Esophagus squamous epithelium (tissue), 5 donors: Measurements from ENCODE around the gene FLYWCH1. TPM values are rescaled to one million over a fixed set of nuclear protein-coding genes. Genes with fewer than 3 reads are reported as not detected.
A peak's percentile ranks its signal among the peaks of the same experiment; 100 is the strongest.

Experiments
- DNase-seq: peaks from one replicate; lab custom pipeline; 2025; lab: John Stamatoyannopoulos, UW
- H3K27ac ChIP-seq, 4 donors: fragments of 200-600 bp; sonication (generic); one replicate each; pipeline ENCODE4 v1.5.1; 2016 to 2019; ENCODE audit warnings: mild to moderate bottlenecking in 1 of 4
- H3K27me3 ChIP-seq, 4 donors: fragments of 200-600 bp; sonication (generic); 1 replicate in 3 of 4; 2 replicates in 1 of 4; pipeline versions ENCODE4 v1.5.1 to v1.6.0; 2017 to 2021; ENCODE audit warnings: antibody characterized with exemption in 1 of 4
- H3K36me3 ChIP-seq, 3 donors: fragments of 200-600 bp; sonication (generic); one replicate each; pipeline ENCODE4 v1.5.1; 2016 to 2019
- H3K4me1 ChIP-seq, 3 donors: fragments of 200-600 bp; sonication (generic); one replicate each; pipeline ENCODE4 v1.5.1; 2017 to 2019
- H3K4me3 ChIP-seq, 4 donors: fragments of 200-600 bp; sonication (generic); 1 replicate in 3 of 4; 2 replicates in 1 of 4; pipeline ENCODE4 v1.5.1; 2016 to 2019; ENCODE audit warnings: mild to moderate bottlenecking in 2 of 4, moderate library complexity in 1 of 4
- H3K9me3 ChIP-seq, 3 donors: fragments of 200-600 bp; sonication (generic); one replicate each; pipeline ENCODE4 v1.5.1; 2016 to 2019
- CTCF ChIP-seq, 6 experiments: fragments of 450-650 bp in 4 of 6; fragments of 200-600 bp in 2 of 6; sonication (generic) in 2 of 6; IDR thresholded peaks; one replicate each; pipeline ENCODE4 v1.5.1; 2016 to 2019; ENCODE audit warnings: antibody characterized with exemption in 6 of 6, mild to moderate bottlenecking in 4 of 6, moderate library complexity in 4 of 6
- POLR2A ChIP-seq, 4 donors: fragments of 450-650 bp; IDR thresholded peaks; one replicate each; pipeline ENCODE4 v1.6.1; 2017; ENCODE audit warnings: antibody characterized with exemption in 4 of 4, mild to moderate bottlenecking in 4 of 4, moderate library complexity in 3 of 4
- WGBS, 2 donors: methylation state at CpG; one replicate each; pipeline ENCODE4 v1.1.5; 2018; 5-methylcytosine and 5-hydroxymethylcytosine counted together
- intact Hi-C: fragments of 100-400 bp; cut with DNase I; formaldehyde crosslinking; loops from one replicate; pipeline ENCODE4 v1.15.0; 2022
- total RNA-seq, 4 donors: library from RNA; depleted of rRNA; stranded (reverse); fragments of >200 nt; gene quantifications; one replicate each; pipeline ENCODE4 v1.1.0, GENCODE V29; 2016
- donor health status: DM: yes; HTN: yes; CAD: no.

The FLYWCH1 gene, protein sequence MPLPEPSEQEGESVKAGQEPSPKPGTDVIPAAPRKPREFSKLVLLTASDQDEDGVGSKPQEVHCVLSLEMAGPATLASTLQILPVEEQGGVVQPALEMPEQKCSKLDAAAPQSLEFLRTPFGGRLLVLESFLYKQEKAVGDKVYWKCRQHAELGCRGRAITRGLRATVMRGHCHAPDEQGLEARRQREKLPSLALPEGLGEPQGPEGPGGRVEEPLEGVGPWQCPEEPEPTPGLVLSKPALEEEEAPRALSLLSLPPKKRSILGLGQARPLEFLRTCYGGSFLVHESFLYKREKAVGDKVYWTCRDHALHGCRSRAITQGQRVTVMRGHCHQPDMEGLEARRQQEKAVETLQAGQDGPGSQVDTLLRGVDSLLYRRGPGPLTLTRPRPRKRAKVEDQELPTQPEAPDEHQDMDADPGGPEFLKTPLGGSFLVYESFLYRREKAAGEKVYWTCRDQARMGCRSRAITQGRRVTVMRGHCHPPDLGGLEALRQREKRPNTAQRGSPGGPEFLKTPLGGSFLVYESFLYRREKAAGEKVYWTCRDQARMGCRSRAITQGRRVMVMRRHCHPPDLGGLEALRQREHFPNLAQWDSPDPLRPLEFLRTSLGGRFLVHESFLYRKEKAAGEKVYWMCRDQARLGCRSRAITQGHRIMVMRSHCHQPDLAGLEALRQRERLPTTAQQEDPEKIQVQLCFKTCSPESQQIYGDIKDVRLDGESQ
- total RNA-seq = 10 to 100 TPM; 25.4 to 52.1 (median 27.1) TPM

- DNase-seq = peak; percentile 87
- intact Hi-C loops = no loop called here
- Histone ChIP-seq H3K9me3 (no peaks in the 10 kb centered on the region), H3K27me3 (no peaks in the 10 kb centered on the region), H3K36me3 (peaks cover 4 to 27% (median 6%) of the 10 kb centered on the region in 3 donors), H3K4me3 (peak within 1 kb of the TSS; percentile 70 to 94 (median 83)), H3K27ac (peak within 1 kb of the TSS; percentile 87 to 96 (median 92)), H3K4me1 (peaks cover 10 to 60% (median 28%) of the 10 kb centered on the region in 3 donors)
- 0 to 3% methylated on average over 7 to 19 of the region's 85 CpGs for WGBS, 2 donors
- TF ChIP-seq POLR2A (IDR thresholded peaks at IDR 0.05) (peak in 3 of 4 donors; percentile 62 to 87 (median 79)), CTCF (IDR thresholded peaks at IDR 0.05) (peak in 1 of 6 experiments; percentile 44)
Measured at GRCh38 chr16:2911638-2912329, at the start of gene FLYWCH1. Gene FLYWCH1 (plus strand): TSS chr16:2911931. CDS start chr16:2929686, 17,755 bp downstream.

GRCh38 chr16:2865651-2866050 is 46.1 kb upstream of the FLYWCH1 start:
- no peak overlapping the region for H3K27ac ChIP-seq
- no peak overlapping the region for H3K4me3 ChIP-seq
- no peak for DNase-seq
- intact Hi-C loops = no loop called here
- H3K27me3 ChIP-seq = peaks cover 0 to 30% (median 0%) of the 10 kb centered on the region in 4 donors
- H3K36me3 ChIP-seq = no peaks in the 10 kb centered on the region
- TF ChIP-seq CTCF (IDR thresholded peaks at IDR 0.05) (no peak), POLR2A (IDR thresholded peaks at IDR 0.05) (no peak)
- H3K4me1 ChIP-seq = peaks cover 7 to 15% (median 8%) of the 10 kb centered on the region in 3 donors
- 72 to 79% methylated on average over 4 of the region's 4 CpGs for WGBS, 2 donors
- peaks cover 0 to 9% (median 0%) of the 10 kb centered on the region in 3 donors for H3K9me3 ChIP-seq

DNA sequence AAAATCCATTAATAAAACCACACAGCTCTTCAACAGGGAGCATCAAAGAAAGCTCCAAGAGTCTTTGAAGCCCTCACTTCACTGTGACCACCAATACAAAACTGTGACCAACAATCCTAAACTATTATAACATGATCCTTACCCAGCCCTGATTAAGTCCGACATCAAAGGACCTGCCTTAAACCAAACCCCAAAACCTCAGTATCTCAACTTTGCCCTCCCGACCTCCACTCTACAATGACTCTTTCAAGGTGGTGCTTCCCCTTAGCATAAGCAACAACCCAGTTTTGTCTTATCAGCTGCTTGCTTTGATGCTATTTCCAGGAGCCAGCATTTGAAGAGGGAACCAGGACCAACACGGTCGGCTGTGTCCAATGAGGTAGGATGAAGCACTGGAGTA is 45.3 kb upstream of the FLYWCH1 start:
- Histone ChIP-seq H3K9me3 (peaks cover 0 to 2% (median 0%) of the 10 kb centered on the region in 3 donors), H3K27ac (no peak overlapping the region), H3K27me3 (peaks cover 0 to 23% (median 0%) of the 10 kb centered on the region in 4 donors), H3K4me3 (no peak overlapping the region), H3K4me1 (peaks cover 7 to 15% (median 8%) of the 10 kb centered on the region in 3 donors), H3K36me3 (no peaks in the 10 kb centered on the region)
- intact Hi-C loops = no loop called here
- WGBS, 2 donors = 62 to 67% methylated on average over 2 to 4 of the region's 4 CpGs
- TF ChIP-seq CTCF (IDR thresholded peaks at IDR 0.05) = no peak
- no peak for TF ChIP-seq POLR2A (IDR thresholded peaks at IDR 0.05)
- no peak for DNase-seq

GRCh38 chr16:2867661-2867986 is 44.1 kb upstream of the FLYWCH1 start:
- DNase-seq = no peak
- H3K27me3 ChIP-seq = peaks cover 0 to 13% (median 0%) of the 10 kb centered on the region in 4 donors
- no peaks in the 10 kb centered on the region for H3K9me3 ChIP-seq
- no peaks in the 10 kb centered on the region for H3K36me3 ChIP-seq
- 18 to 23% methylated on average over 7 to 8 of the region's 8 CpGs for WGBS, 2 donors
- peak overlapping the region; percentile 91 to 98 (median 94) for H3K27ac ChIP-seq
- intact Hi-C loops = no loop called here
- TF ChIP-seq POLR2A (IDR thresholded peaks at IDR 0.05) (no peak), CTCF (IDR thresholded peaks at IDR 0.05) (no peak)
- H3K4me1 ChIP-seq = peaks cover 7 to 15% (median 8%) of the 10 kb centered on the region in 3 donors
- peak overlapping the region; percentile 47 to 89 (median 68) for H3K4me3 ChIP-seq
